Activated effector memory CD4-positive, alpha-beta T cell treated with Interleukin-2 at 50 U/mL for 16 hours (primary cell): ENCODE results near the gene ALDH16A1.
"Not testable (repeated sequence)": the region's sequence is repeated elsewhere in the genome, so short reads cannot be mapped to it uniquely, and the experiment has no call there.

ENCODE experiments used
- DNase-seq: peaks from one replicate; pipeline ENCODE4 v3.0.0-alpha.2; 2020

The ALDH16A1 gene

DNA sequence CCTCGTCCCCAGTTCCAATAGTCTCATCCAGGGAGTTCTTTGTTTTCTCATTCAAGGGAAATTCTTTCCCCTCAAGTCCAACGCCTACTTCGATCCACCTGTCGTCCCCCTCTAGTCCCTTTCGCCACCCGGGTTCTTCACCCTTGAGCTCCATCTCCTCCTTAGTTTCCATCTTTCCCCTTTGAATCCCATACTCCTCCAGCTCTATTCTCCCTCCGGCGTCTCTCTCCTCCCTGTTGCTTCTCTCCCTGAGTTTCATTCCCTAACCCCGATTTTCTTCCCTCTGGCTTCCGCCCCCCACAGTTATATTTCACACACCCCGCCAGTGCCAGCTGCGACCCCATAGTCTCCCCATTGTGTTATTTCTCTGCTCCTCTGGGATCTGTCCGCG lies 11.1 kb upstream of the ALDH16A1 start:
- no peak for DNase-seq

DNA sequence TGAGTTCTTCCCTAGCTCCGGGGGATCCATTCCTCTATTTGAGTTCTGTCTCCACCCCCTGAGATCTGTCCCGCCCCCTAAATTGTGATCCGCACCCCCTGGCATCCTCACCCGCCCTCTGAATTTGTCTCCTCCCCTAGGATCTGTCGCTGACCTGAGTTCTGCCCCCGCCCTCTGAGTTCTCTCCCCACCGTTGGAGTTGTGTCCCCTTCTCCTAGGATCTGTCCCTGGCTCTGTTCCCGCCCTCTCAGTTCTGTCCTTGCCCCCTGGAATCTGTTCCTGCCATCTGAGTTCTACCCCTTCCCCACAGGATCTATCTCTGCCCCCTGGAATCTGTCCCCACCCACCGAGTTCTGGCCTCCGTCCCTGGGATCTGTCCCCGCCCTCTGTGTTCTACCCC lies 10.7 kb upstream of the ALDH16A1 start:
- DNase-seq, result no peak

DNA sequence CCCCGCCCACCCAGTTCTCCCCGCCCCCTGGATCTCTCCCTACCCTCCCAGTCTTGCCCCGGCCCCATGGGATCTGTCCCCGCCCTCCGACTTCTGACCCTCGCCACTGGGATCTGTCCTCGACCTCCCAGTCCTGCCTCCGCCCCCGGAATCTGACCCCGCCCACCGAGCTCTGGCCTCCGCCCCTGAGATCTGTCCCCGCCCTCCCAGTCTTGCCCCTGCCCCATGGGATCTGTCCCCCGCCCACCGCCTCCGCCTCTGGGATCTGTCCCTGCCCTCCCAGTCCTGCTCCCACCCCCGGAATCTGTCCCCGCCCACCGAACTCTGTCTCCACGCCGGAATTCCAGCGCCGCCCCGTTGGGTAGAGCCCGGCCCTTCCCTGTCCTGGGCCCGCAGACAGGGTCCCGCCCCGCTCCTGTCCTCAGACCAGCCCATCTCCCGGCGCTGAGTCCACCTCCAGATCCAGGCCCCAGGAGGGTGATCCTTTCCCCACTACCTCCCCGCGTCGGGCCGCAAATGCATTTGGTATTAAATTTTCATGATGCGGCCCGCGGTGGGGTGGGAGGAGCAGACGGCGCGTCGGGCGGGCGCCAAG lies 10.2 kb upstream of the ALDH16A1 start:
- peak; percentile 23 for DNase-seq

DNA sequence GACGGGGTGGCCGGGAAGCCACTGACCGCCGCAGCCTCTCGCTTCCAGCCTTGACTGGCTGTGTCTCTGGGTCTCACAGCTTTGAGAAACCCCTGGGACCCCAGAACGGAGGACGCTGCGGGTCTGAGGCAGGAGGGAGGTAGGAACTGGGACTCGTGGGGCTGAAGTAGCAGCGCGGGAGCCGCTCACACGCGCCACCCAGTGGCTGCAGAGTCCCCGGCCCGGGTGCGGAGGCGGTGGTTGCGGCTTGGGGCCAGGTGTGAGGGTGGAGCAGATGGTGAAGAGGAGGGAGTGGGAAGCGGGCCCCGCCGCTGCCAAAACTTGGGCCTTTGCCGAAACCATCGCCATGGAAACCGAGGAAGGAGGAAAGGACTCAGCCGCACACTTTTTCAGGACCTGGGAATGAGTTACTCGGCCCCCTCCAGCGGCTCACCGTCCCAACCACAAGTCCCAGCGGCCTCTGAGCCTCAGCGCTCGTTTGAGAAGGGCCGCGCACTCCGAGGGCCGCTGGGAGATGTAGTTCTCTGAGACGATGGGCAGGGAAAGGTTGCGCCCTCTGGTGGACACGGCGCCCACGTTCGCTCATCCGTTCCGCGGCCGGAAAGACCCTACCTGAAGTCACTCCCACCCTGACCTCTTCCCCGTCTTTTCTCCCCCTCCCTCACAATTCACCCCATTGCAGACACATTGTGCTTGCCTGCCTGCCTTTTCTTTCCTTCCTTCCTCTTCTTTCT lies 9.5 kb upstream of the ALDH16A1 start:
- peak; percentile 87 for DNase-seq

DNA sequence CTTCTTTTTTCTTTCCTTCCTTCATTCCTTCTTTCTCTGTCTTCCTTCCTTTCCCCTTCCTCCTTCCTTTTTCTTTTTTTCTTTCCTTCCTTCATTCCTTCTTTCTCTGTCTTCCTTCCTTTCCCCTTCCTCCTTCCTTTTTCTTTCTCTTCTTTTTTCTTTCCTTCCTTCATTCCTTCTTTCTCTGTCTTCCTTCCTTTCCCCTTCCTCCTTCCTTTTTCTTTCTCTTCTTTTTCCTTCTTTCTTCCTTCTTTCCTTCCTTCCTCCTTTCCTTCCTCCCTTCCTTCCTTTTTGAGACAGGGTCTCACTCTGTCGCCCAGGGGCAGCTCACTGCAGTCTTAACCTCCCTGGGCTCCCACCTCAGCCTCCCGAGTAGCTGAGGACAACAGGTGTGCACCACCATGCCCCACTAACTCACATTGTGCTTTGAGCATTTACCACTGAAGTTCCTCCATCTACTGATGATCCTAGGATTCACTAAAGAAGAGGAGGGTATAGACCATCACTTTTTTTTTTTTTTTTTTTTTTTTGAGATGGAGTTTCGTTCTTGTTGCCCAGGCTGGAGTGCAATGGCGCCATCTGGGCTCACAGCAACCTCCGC lies 8.8 kb upstream of the ALDH16A1 start:
- not testable (repeated sequence) for DNase-seq

DNA sequence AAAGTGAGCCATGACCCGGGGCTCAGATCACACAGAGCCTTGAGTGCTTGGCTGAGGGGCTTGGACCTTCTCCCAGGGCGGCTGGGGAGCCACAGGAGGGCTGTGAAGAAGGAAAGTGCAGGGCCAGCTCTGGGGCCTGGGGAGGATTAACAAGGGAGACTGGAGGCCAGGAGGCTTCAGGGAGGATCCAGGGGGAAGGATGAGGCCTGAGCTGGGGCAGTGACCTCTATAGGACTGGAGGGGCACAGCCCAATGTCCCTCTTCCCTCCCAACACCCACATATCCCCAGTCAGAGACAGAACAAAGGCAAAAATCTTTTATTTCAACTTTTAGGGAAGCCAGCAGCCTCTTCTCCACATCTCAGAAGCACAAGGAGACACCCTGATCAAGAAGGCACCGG lies 7.0 kb upstream of the ALDH16A1 start:
- no peak for DNase-seq

DNA sequence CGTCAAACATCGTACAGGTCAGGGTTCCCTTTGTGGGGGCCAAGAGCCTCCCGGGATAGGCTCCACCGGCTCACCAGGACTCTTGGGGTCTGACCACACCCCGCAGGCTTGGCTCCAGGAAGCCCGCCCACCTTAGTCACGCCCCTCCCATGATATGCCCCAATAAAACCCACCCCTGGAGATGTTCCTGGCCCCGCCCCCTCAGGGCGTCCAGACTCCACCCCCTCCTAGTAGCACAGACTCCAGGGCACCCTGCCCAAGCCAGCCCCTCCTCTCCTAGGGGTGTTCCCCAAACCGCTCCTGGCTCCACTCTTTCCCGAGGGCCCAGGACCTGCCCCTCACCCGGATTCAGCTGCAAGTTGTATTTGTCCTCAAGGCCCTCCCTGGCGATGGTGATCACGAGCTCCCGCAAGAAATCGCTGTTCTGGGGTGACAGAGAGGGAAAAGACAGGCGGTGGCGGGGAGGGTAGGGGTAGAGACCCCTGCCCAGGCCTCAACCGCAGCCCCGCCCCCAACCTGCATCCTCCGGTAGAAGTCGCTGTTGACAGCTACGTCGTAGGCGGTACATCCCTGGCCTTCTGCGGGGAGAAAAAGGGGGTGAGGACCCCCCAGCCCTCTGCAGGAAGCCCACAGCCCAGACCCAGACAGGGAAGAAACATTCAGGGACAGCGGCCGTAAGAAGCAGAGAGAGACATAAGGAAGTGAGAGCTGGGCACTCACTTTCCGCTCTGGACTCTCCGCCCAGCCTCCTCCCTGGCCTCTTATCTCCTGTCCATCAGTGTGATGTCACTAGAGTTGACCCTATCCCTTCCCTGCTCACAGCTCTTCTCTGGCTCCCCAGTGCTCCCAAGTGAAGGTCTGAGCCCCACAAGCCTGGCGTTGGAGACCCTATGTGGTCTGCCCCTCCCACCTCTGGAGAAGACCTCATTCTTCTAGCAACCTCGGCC lies 5.3 kb upstream of the ALDH16A1 start:
- DNase-seq, result no peak

DNA sequence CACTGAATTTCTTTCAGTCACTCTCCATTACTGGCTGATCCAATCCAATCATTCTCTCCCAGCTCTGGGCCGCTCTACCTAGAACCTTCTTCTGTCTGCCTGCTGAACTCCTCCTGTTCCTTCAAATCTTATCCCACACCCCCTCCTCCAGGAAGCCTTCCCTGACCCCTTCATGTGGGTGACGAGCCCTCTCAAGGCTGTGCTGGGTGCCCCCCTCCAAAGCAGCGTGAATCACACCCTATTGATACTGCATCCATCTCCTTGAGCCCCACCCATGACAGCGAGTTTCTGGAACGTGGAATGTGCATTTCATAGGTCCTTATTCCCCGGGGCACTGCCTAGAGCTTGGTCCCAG lies 4.6 kb upstream of the ALDH16A1 start:
- no peak for DNase-seq

DNA sequence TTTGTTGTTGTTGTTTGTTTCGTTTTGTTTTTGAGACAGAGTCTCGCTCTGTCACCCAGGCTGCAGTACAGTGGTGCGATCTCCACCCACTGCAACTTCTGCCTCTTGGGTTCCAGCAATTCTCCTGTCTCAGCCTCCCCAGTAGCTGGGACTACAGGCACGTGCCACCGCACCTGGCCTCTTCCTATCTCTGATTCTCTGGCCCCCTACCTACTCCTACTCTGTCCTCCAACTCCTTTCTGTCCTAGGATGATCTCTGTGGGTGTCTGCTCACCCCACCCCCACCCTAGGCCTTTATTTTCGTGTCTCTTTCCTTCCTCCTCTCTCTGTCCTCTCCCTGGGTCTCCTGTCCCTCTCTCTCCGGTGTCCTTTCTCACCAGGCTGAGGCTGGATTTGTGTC lies 2.6 kb upstream of the ALDH16A1 start:
- DNase-seq, result no peak

DNA sequence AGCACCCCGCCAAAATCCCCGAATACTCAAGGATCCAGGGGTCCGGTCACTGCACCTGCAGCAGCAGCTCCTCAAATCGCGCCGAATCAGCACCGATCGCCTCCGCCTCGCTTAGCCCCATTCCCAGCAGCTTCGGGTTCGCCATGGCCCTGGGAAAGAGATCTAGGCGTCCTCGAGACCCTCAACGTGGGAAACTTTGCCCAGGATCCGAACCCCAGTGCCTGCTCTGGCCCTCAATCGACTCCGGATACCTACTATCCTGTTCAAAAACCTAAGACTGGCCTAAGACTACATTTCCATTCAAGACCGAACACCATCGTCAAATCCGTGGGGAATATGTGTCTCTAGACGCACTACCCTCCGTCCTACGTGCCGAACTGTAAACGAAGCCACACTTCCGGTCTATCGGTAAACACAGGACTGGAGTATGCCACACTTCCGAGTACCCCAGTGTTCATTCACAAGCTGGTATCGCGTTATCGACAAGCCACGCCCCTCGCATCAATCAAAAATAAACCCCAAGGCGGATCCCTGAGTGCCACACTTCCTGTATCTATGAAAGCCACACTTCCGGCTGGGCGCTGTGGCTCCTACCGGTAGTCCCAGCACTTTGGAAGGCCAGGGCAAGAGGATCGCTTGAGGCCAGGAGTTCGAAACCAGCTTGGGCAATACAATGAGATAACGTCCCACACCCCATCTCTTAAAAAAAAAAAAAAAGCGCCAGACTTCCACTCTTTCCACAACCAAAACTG lies 1.4 kb upstream of the ALDH16A1 start, which contains the start of gene PIH1D1:
Gene PIH1D1, minus strand, starts transcription at position 385 of the 752 bp plus-strand sequence. Its CDS starts 240 bp downstream, at position 145.
- peak; percentile 88 for DNase-seq

DNA sequence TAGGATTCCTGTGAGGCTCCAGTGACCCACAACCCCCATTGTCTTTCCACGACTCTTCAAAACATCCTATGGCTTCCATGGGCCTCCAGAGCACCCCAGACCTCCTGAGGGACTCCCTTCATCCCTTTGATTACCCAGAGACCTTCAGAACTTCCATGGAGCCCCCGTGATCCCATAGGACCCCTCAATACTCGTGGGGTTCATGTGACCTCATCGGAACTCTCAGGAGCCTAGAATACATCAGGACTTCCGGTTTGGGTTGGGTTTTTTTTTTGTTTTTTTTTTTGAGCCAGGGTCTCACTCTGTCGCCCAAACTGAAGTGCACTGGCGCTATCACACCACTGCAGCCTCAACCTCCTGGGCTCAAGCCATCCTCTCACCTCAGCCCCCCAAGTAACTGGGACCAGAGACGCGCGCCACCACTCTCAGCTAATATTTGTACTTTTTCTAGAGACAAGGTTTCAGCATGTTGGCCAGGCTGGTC lies 774 bp downstream of the ALDH16A1 start:
- DNase-seq, result no peak

DNA sequence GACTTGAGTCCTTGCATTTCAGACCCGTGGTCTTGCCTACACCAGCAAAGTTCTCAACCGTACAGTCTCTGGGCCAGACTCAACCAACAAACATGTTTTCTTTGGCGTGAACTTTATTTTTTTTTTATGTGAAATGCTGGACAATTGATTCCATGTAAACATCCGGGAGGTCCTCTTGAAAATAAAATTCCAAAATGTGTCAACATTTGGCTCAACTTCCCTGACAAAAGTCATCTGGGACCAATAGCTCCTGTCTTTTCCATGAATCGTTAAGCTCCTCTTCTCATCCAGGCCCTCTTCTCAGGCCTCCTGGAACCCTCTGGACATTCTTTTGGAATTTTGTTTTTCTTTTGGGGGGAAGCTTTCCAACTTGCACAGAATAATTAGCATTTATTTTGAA lies 2.7 kb downstream of the ALDH16A1 start:
- DNase-seq, result no peak

DNA sequence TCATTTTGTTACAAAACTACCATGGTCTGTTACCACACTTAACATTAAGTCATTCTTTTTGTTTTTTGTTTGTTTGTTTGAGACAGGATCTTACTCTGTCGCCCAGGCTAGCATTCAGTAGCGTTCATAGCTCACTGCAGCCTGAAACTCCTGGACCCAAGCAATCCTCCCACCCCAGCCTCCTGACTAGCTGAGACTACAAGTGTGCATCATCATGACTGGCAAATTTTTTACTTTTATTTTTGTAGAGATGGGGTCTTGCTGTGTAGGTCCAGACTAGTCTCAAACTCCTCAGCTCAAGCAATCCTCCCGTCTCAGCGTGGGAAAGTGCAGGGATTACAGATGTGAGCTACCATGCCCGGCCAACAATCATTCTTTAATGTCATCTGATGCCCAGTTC lies 3.3 kb downstream of the ALDH16A1 start:
- no peak for DNase-seq

DNA sequence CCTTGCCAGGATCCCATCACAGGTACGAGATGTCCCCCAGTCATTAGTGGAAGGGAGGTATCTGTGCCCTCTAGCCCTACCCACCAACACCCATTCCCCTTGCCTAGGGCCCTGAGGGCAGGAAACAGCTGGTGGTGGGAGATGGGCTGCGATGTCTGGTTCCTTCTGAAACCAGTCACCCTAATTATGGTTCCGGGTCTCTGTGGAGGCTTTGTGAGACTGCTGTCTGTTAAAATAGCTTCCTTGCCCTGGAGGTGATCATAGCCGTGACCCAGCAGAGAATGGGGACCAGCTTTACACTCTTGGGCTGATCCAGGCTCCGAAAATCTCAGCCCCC lies 5.5 kb downstream of the ALDH16A1 start:
- no peak for DNase-seq

DNA sequence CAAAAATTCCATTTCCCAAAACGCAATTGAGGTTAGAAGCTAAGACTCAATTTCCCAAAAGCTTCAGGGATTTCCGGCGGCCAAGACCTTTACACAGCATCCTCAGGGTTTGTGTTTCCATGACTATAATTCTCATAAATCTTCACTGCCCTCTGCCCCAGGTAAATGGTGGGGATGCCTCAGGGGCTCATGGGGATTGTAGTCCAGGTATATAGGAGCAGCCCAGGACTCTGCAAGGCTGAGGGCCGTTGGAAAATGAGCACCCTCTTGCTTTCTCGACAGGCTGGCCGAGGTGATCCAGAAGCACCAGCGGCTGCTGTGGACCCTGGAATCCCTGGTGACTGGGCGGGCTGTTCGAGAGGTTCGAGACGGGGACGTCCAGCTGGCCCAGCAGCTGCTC lies 6.4 kb downstream of the ALDH16A1 start:
- DNase-seq, result no peak

DNA sequence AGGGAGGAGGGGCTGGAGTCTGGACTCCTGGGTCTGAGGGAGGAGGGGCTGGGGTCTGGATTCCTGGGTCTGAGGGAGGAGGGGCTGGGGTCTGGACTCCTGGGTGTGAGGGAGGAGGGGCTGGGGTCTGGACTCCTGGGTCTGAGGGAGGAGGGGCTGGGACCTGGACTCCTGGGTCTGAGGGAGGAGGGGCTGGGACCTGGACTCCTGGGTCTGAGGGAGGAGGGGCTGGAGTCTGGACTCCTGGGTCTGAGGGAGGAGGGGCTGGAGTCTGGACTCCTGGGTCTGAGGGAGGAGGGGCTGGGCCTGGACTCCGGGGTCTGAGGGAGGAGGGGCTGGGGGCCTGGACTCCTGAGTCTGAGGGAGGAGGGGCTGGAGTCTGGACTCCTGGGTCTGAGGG lies 8.1 kb downstream of the ALDH16A1 start:
- not testable (repeated sequence) for DNase-seq

DNA sequence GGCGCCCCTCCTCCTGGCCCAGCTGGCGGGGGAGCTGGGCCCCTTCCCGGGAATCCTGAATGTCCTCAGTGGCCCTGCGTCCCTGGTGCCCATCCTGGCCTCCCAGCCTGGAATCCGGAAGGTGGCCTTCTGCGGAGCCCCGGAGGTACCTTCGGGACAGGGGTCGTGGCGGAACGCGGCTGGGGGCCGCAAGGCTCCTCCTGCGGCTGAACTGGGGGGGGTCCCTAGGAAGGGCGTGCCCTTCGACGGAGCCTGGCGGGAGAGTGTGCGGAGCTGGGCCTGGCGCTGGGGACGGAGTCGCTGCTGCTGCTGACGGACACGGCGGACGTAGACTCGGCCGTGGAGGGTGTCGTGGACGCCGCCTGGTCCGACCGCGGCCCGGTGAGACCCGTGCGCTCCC lies 8.6 kb downstream of the ALDH16A1 start:
- no peak for DNase-seq

DNA sequence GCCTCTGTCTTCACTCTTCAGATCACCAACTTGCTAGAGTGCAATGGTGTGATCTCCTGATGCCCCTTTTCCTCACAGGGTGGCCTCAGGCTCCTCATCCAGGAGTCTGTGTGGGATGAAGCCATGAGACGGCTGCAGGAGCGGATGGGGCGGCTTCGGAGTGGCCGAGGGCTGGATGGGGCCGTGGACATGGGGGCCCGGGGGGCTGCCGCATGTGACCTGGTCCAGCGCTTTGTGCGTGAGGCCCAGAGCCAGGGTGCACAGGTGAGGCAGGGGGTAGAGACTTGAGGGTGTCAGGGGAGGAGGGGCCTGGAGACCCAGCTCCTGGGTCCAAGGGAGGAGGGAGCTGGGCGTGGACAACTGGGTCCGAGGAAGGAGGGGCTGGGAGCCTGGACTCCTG lies 9.5 kb downstream of the ALDH16A1 start:
- DNase-seq, result no peak

DNA sequence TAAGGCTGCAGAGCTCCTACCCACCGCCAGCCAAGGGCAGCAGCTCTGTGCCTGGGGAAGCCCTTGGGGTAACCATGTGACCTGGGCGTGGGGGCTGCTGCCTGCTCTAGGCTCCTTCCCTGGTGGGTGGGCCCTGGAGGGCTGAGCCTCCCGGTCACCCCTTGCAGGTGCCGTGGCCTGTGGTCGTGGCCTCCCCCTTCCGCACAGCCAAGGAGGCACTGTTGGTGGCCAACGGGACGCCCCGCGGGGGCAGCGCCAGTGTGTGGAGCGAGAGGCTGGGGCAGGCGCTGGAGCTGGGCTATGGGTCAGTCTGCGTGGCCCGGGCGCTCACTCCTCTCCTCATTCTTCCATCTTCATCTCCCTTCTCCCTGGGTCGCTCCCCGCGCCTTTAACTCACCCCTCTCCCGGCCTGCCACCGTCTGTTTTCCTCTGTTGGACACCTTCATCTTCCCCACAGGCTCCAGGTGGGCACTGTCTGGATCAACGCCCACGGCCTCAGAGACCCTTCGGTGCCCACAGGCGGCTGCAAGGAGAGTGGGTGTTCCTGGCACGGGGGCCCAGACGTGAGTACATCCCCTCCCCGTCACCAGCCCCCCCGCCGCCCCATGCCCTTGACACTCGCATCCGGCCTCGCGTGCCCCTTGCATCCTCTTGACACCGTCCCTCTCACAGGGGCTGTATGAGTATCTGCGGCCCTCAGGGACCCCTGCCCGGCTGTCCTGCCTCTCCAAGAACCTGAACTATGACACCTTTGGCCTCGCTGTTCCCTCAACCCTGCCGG lies 11.1 kb downstream of the ALDH16A1 start:
- DNase-seq, result no peak

DNA sequence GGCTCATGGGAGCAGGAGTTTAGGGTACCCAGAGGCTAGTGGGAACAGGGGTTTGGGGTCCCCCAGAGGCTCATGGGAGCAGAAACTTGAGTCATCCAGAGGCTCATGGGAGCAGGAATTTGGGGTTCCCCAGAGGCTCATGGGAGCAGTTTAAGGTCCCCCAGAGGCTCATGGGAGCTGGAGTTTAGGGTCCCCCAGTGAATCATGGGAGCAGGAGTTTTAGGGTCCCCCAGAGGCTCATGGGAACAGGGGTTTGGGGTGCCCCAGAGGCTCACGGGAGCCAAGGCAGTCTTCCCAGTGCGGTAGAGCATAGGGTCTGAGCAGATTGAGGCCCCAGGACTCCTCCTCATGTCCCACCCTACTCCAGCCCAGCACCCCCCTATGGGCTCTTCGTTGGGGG lies 12.3 kb downstream of the ALDH16A1 start:
- DNase-seq, result no peak

DNA sequence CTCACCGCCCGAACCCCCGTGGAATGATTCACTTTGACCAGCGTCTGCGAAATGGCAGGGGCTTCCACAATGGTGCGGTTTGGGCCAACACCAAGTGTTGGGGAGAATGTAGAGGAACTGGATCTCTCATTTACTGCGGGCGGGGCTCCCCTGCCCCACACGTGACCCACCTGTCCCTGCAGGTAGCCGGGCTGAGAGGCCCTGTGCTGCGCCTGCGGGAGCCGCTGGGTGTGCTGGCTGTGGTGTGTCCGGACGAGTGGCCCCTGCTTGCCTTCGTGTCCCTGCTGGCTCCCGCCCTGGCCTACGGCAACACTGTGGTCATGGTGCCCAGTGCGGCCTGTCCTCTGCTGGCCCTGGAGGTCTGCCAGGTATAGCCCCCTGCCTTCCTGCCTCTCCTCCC lies 15.2 kb downstream of the ALDH16A1 start:
- no peak for DNase-seq
